SW480 (cell line): ENCODE data around the gene SARM1.
A peak's percentile ranks its signal among the peaks of the same experiment; 100 is the strongest.

ENCODE experiments used
- DNase-seq: peaks from one replicate; pipeline ENCODE4 v3.0.0-alpha.2; 2016; ENCODE audit warnings: low spot score

Gene SARM1

DNA sequence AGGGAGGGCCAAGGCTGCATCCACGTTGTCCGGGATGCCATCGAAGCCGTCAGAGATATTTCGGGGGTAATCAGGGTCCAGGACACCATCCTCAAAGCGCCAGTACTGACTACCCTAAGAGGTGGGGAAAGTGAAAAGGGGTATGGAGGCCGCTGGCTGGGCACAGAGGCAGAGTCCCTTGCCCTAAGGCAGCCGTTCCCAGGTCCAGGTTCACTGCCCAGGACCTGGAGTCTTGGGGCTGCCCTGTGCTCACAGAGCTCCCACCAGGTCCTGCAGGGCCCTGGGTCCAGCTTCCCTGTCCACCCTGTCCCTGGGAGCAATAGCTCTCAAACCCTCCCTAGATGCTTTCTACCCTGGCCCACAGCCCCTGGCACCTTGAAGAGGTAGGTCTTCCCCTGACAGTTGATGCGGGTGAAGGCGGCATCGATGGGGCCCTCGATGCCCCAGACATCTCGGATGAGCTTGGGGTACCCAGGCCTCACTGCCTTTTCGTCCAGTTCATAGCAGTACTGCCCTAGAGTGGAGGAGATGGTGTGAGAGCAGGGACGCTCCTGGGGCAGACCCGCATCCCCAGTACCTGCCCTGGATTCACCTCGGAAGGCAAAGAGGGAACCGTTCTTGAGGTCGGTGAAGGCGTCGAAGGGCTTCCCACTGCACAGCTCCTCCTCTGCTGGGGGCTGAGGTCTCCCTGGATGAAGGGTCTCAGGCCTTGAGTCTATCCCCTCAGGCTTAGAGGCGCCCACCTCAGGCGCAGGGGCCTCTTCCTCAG, 2.4 kb upstream of the SARM1 start:
- DNase-seq: no peak

DNA sequence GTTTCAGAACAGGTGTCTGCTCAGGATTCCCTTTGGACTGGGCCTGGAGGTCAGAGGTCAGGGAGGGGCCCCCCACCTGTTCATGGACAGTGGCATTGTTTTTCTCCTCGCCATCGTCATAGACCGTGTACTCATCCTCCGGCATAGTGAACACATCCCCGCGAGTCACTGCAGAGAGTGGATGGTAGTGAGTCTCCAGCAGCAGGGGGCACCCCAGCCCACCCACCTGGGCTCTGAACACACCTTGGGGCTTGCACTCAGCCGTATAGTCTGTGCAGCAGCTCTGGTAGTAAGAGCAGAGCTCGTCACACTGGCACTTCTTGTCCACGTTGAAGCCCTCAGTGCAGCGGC, 1.8 kb upstream of the SARM1 start:
- DNase-seq: no peak

DNA sequence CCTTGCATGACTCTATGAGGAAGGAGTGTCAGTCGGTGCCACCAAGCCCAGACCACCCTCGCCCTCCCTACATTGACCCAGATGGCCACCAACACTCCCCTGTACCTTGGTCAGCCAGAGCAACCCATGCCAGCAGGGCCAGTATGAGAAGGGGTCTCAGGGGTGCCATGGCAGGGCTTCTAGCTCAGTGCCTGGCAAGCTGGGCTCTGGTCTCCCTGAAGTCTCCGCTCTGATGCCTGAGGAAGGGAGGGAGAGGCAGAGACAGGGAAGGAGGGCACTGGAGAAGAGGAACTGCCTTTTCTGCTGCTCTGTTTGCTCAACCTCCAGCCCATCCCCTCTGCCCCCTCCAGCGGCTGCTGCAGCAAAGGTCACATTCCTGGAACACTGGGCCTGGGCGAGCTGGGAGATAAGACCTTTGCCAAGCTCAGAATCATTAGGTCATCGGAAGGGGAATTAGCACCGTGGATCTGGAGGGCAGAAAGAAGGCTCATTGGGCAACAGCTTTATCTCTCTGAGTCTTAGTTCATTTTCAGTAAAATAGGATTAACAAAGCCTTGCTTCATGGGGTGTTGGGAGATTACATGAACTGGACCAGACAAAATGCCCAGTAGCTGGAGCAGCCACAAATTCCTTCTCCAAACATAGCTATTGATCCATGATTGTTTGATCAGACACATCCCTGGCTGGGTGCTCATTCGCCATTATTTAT, 1.3 kb upstream of the SARM1 start, which contains the start of gene VTN:
Gene VTN, minus strand, starts transcription at position 273 of the 709 bp plus-strand sequence. Its CDS starts 104 bp downstream, at position 169.
- DNase-seq: peak; percentile 29

DNA sequence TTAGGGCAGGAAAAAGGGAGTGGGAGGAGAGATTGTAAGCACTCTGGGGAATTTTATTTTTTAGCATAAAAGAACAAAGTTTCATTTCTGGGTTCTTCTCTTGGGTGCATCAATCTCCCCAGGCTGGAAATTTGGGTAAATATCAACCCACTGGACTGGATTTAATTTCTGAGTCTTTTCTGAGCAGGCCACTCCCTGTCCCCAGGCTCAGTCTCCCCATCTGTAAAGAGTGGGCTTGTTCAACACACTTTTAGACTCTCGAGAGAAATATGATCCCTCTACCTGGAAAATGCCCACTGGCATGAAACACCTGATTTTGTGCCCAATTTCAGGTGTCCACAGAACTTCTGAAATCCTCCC, 770 bp upstream of the SARM1 start:
- DNase-seq: no peak

DNA sequence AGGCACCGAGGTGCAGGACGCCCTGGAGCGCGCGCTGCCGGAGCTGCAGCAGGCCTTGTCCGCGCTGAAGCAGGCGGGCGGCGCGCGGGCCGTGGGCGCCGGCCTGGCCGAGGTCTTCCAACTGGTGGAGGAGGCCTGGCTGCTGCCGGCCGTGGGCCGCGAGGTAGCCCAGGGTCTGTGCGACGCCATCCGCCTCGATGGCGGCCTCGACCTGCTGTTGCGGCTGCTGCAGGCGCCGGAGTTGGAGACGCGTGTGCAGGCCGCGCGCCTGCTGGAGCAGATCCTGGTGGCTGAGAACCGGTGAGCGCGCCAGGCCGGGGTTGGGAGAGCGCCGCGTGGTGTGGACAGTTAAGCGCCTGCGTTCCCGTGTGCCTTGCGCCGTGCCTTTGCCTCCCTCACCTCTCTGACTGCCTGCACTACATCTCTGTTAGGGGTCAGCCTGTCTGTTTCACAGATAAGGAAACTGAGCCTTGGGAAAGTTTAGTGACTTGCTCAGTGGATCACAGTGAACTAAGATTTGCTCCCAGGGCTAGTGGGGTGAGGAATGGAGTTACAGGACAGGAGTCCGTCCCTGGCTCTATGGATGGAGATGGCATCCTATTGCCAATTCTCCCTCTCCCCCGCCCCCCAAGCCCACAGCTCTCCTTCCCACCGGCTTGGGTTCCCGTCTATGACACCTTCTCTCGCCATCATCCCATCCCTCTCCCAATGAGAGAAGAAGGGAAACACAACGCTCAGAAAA, 880 bp downstream of the SARM1 start:
- no peak for DNase-seq

DNA sequence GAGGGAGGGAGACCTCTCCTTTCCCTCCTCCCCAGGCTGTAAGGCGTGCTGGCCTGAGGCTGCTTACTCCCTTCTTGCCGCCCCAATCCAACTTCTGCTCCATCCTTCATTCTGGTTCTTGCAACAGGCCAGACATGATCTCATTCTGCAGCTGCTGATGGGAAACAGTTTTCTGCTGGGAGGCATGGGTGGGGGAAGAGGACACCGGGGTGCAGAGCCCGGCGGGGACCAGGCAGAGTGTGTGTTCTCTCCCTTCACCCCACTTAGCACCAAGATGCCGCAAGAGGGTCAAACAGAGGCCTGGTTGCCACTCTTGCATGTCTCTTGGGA, 1.4 kb downstream of the SARM1 start:
- DNase-seq: no peak

DNA sequence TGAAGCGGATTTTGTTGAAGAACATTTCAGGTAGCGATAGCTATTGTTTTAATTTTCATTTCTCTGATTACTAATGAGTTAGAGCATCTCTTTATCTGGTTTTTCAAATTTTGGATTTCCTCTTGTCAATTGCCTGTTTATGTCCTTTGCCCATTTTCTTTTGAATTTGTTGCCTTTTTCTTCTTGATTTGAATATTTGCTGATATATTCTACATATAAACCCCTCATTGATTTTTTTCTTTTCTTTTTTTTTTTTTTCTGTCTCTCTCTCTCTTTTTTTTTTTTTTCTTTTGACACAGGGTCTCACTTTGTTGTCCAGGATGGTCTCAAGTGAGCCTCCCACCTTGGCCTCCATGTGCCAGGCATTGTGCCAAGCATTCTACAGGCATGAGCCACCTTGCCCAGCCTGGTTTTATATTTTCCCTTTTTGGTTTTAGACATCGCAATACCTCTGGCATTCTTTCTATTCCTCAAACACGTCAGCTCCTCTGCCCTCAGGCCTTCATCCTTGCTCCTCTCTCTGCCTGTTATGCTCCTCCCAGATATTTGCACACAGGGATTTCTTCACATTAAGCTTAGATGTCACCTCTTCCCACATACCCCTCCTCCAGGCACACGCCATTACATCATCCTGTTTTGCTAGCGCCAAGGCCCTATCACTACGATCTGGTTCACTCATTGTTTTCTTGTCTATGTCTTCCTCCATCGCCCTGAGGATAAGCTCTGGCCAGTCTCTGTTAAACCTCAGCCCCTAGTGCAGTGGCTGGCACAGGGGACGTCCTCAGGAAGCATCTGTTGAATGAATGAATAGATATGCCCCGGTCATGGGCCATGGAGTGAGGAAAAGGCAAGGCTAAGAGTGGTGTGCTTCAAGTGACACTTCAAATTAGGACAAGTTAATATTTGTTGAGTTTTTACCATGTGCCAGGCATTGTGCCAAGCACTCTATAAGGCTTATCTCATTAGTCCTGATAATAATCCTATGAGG, 8.6 kb downstream of the SARM1 start:
- no peak for DNase-seq

DNA sequence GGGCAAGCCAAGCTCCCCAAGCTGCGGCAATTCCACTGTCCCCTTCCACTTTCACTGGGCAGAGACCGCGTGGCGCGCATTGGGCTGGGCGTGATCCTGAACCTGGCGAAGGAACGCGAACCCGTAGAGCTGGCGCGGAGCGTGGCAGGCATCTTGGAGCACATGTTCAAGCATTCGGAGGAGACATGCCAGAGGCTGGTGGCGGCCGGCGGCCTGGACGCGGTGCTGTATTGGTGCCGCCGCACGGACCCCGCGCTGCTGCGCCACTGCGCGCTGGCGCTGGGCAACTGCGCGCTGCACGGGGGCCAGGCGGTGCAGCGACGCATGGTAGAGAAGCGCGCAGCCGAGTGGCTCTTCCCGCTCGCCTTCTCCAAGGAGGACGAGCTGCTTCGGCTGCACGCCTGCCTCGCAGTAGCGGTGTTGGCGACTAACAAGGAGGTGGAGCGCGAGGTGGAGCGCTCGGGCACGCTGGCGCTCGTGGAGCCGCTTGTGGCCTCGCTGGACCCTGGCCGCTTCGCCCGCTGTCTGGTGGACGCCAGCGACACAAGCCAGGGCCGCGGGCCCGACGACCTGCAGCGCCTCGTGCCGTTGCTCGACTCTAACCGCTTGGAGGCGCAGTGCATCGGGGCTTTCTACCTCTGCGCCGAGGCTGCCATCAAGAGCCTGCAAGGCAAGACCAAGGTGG, 9.8 kb downstream of the SARM1 start:
- no peak for DNase-seq

DNA sequence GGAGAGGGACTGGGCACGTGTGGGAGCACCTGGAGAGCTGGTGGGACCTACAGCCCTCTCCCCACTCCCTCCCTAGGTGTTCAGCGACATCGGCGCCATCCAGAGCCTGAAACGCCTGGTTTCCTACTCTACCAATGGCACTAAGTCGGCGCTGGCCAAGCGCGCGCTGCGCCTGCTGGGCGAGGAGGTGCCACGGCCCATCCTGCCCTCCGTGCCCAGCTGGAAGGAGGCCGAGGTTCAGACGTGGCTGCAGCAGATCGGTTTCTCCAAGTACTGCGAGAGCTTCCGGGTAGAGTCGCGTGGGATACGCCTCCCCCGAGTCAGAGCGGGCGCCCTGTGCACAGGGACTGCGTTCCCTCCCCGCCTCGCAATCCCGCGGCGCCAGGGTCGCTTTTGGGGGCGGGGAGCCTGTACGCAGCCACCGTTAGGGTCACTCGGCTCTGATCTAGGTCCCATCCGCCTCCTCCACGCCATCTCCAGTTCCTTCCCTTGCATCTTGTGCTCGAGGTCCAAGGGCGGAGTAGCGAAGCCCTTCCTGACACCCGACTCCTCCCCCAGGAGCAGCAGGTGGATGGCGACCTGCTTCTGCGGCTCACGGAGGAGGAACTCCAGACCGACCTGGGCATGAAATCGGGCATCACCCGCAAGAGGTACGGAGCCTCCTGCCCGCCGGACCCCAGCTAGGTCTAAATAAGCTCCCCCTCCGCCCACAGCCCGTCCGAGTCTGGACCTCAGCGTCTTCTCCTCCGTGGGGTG, 13.0 kb downstream of the SARM1 start:
- DNase-seq: peak; percentile 69

DNA sequence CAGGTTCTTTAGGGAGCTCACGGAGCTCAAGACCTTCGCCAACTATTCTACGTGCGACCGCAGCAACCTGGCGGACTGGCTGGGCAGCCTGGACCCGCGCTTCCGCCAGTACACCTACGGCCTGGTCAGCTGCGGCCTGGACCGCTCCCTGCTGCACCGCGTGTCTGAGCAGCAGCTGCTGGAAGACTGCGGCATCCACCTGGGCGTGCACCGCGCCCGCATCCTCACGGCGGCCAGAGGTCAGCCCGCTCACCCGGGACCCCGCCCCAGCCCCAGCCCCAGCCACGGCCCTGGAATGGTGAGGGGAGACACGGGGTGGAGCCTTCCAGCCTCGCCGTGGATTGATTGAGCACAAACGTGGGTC, 13.5 kb downstream of the SARM1 start:
- peak; percentile 50 for DNase-seq

DNA sequence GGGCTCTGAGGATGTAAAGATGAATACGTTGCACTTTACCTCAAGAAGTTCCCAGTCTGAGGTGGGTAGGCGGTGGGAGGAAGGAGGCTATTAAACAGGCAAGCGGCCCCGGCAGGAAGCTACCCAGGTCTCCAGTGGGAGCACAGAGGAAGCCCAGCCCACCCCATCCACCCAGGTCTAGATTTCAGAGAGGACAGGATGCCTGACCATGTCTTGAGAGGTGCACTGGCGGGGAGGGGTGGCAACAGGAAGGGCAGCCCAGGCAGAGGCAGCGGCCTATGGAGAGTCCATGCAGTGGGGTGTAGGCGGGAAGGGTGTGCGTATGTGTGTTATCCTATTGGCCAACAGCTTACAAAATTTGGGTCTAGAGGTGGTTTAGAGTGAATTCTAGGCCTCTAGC, 13.9 kb downstream of the SARM1 start:
- peak; percentile 22 for DNase-seq

DNA sequence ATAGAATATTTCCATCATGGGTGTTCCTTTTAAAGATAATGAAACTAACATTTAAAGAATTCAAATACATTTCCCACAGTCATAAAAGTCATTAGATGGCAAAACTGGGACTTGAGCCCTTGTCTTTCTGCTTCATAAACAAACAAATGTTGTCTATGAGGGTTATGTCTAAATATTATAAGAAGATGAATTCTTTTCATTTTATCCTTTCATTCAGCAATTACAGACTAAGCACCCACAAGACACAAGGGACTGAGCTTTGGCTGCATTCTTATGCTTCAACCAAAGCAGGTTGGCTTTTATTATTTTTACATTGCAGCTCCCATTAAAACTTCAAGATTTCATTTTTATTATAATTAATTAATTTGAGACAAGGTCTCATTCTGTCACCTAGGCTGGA, 14.9 kb downstream of the SARM1 start:
- no peak for DNase-seq

DNA sequence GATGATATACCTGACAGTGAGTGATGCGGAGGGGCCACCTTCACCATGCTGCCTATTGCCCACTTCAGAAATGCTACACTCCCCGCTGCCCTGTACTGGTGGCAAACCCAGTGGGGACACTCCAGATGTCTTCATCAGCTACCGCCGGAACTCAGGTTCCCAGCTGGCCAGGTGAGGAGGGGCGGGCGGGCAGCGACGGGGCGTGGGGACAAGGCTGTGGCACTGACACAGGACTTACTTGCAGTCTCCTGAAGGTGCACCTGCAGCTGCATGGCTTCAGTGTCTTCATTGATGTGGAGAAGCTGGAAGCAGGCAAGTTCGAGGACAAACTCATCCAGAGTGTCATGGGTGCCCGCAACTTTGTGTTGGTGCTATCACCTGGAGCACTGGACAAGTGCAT, 16.6 kb downstream of the SARM1 start:
- DNase-seq: no peak

DNA sequence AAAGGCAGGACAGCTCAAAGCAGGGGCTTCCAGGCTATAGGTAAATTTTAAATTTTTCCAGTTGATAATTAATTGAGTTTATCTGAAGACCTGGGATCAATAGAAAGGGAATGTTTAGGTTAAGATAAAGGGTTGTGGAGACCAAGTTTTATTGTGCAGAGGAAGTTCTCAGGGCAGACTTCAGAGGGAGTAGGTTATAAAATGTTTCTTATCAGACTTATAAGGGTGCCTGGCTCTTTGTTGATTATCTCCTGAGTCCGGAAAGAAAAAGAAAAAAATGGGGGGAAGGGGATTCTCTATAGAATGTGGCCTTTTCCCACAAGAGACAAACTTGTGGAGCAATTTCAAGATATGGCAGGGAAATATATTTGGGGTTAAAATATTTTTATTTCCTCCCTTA, 18.6 kb downstream of the SARM1 start:
- no peak for DNase-seq

DNA sequence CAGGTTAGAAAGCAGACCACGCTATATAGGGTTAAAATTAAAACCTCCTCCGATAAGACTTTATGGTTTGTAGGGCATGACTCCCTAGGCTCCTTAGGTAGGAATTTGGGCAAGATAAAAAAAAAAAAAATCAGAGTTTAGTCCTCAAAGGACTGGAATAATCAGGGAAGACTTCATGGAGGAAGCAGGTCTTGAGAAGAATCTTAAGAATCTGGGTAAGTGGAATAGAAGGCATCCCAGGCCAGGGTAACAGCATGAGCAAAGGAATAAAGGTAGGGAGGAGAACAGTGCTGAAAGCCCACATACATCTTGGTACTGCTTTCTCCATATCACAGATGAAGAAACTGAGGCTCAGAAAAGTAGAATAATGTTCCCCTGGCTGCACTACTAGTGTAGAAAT, 19.1 kb downstream of the SARM1 start:
- DNase-seq: no peak

DNA sequence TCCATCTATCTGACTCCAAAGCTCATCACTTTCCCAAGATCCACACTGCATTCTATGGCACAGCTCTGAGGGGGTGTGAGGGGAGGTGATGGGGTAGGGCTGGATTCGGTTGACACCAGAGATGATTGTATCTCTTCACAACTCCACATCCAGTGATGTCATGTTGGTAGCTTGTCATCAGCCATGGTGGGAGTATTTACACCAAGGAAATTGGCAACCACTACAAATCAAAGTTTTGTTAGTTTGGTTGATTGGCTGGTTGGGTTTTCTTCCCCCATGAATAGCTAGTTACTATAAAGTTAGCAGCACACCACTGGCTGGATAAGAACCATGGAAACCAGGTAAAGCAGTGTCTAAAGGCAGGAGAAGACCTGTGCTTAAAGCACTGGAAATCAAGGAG, 19.5 kb downstream of the SARM1 start:
- DNase-seq: no peak

DNA sequence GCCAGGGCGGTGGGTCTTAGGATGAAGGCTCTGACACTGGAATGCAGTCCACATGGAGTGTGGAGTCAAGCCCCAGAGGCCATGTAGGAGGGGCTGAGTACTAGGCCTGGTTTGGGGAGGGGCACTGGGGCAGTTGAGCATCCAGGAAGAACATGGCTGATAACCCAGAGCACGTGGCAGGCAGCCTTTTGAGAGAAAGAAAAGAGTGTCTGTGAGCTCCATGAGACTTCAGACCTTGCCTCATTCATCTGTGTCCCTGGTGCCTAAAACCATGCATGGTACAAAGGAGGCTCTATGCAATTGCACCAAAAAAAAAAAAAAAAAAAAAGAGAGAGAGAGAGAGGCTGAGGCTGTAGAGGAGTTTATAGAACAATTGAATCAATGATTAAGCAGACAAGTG, 19.9 kb downstream of the SARM1 start:
- no peak for DNase-seq

DNA sequence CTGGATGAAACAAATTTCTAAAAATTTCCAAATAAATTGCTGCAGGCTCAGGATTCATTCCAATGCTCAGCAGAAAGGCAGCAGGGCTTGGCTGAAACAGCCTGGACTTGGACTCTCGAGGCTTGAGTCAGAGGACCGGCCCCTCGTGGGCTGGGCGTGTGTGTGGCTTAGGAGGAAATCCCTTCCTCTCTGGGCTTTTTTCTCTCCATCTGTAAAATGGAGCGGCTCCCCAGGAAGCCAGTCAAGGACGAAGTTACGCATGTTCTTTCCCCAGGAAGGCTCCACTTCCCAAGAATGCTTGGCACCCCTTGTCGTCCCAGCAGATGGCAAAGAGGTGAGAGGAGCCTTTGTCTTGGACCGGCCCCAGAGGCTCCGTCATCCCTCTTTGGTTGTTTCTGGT, 21.0 kb downstream of the SARM1 start:
- no peak for DNase-seq

DNA sequence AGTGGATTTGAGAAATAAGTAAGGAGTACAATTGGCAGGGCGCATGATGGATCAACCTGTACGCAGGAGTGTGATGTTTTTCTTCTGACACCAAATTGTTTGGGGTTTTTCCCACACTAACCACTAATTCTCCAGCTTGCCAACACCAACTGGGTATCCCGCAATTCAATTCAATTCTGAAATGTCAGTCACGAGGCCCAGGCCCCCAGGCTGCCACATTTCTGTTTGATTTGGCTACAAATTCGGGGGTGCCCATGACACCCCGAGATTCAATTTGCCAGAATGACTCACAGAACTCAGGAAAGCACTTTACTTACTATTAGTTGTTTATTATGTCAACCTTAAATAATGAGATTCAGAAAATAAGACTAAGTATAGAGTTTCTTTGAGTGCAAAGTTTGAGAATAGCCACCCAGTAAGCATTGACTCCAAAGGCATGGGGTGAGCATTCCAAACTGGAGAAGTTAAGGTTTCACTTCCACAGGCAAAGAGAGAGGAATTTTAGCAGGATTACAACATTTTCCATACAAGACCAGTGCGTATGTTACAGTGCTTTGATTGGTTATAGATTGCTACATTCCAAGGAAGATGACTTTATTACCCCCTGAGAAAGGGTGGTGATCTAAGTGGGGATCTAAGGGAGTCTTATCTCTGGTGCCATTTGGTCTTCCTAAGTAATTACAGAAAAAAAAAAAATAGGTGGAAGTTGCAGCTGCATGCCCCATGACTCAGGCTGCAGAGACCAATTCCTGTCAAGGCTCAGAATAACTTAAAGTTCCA, 23.0 kb downstream of the SARM1 start:
- DNase-seq: no peak

DNA sequence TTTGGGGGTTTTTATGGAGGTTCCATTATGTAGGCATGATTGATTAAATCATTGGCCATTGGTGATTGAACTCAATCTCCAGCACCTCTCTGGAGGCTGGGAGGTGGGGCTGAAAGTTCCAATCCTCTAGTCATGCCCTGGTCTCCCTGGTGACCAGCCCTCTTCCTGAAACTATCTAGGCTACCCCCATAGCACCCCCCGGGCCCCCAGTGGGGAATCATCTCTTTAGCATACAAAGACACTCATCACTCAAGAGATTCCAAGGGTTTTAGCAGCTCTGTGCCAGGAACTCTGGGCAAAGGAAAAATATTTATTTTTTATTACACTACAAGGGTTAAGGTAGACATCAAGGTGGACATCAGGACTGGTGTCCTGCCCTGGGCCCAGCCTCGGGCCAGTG, 23.9 kb downstream of the SARM1 start:
- DNase-seq: no peak
